Measurements from ENCODE around the gene RPS6KB1.
"Not testable (repeated sequence)": the region's sequence is repeated elsewhere in the genome, so short reads cannot be mapped to it uniquely, and the experiment has no call there.

RPS6KB1 gene

GRCh38 chr17:59892924-59893675 is at the start of gene RPS6KB1, which contains the start of gene TUBD1:
Gene RPS6KB1 (plus strand): TSS chr17:59893121. CDS start chr17:59893185, 64 bp downstream.
Gene TUBD1 (minus strand): TSS chr17:59892943. CDS start chr17:59891002, 1,941 bp downstream.
- TF ChIP-seq, protein P1, sequence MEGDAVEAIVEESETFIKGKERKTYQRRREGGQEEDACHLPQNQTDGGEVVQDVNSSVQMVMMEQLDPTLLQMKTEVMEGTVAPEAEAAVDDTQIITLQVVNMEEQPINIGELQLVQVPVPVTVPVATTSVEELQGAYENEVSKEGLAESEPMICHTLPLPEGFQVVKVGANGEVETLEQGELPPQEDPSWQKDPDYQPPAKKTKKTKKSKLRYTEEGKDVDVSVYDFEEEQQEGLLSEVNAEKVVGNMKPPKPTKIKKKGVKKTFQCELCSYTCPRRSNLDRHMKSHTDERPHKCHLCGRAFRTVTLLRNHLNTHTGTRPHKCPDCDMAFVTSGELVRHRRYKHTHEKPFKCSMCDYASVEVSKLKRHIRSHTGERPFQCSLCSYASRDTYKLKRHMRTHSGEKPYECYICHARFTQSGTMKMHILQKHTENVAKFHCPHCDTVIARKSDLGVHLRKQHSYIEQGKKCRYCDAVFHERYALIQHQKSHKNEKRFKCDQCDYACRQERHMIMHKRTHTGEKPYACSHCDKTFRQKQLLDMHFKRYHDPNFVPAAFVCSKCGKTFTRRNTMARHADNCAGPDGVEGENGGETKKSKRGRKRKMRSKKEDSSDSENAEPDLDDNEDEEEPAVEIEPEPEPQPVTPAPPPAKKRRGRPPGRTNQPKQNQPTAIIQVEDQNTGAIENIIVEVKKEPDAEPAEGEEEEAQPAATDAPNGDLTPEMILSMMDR (IDR thresholded peaks at IDR 0.05; ENCODE audit: low read depth, low read length, missing control alignments) = no peak
- DNase-seq (ENCODE audit: low read depth) = peak; percentile 98
- H3K4me3 ChIP-seq (ENCODE audit: low read depth, low read length) = peak within 1 kb of the TSS; percentile 84

GRCh38 chr17:59844884-59845594 is 47.9 kb upstream of the RPS6KB1 start:
- TF ChIP-seq, protein P1 (IDR thresholded peaks at IDR 0.05; ENCODE audit: low read depth, low read length, missing control alignments) = no peak
- no peak for DNase-seq (ENCODE audit: low read depth)
- H3K4me3 ChIP-seq (ENCODE audit: low read depth, low read length) = no peak overlapping the region

- no peak overlapping the region; the same call in 1 of the 2 replicates for H3K4me3 ChIP-seq (ENCODE audit: low read depth, low read length)
- DNase-seq (ENCODE audit: low read depth) = no peak
- TF ChIP-seq, protein P1 (IDR thresholded peaks at IDR 0.05; ENCODE audit: low read depth, low read length, missing control alignments) = no peak
Observed at GRCh38 chr17:59845595-59846393, 47.1 kb upstream of the RPS6KB1 start.

- no peak overlapping the region; the same call in 1 of the 2 replicates for H3K4me3 ChIP-seq (ENCODE audit: low read depth, low read length)
- TF ChIP-seq, protein P1 (IDR thresholded peaks at IDR 0.05; ENCODE audit: low read depth, low read length, missing control alignments) = no peak
- peak; percentile 77 for DNase-seq (ENCODE audit: low read depth)
Observed at GRCh38 chr17:59846394-59847165, 46.3 kb upstream of the RPS6KB1 start.

- no peak for DNase-seq (ENCODE audit: low read depth)
- H3K4me3 ChIP-seq (ENCODE audit: low read depth, low read length) = no peak overlapping the region
- TF ChIP-seq, protein P1 (IDR thresholded peaks at IDR 0.05; ENCODE audit: low read depth, low read length, missing control alignments) = no peak
Observed at GRCh38 chr17:59848385-59848668, 44.6 kb upstream of the RPS6KB1 start.

DNA sequence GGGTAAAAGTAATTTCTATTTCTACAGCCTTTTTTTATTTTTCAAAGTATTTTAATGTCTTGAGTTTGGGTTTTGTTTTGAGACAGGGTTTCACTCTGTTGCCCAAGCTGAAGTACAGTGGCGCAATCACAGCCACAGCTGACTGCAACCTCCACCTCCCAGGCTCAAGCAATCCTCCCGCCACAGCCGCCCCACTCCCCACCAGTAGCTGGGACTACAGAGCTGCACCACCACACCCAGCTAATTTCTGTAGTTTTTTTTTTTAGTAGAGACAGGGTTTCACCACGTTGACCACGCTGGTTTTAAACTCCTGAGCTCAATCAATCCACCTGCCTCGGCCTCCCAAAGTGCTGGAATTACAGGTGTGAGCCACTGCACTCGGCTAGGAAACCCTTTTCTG is 44.1 kb upstream of the RPS6KB1 start:
- TF ChIP-seq, protein P1 (IDR thresholded peaks at IDR 0.05; ENCODE audit: low read depth, low read length, missing control alignments) = no peak
- peak; percentile 78 for DNase-seq (ENCODE audit: low read depth)
- H3K4me3 ChIP-seq (ENCODE audit: low read depth, low read length) = no peak overlapping the region

- not testable (repeated sequence) for H3K4me3 ChIP-seq (ENCODE audit: low read depth, low read length); DNase-seq (ENCODE audit: low read depth)
Observed at GRCh38 chr17:59850311-59850710, 42.6 kb upstream of the RPS6KB1 start.
